Activated T-cell treated with anti-CD3 and anti-CD28 coated beads, Interleukin-2, amount 50 U/mL, for 24 hours (primary cell): ENCODE data around the gene CCDC142.

Source experiments
- DNase-seq: peaks from one replicate; pipeline ENCODE4 v3.0.0-alpha.2; 2020
- H3K27ac Mint-ChIP-seq: 2 replicates; pipeline ENCODE4 v1.8.0; 2020; ENCODE audit warnings: mild to moderate bottlenecking, mixed read lengths
- H3K27me3 Mint-ChIP-seq: 2 replicates; pipeline ENCODE4 v1.8.0; 2020; ENCODE audit warnings: mixed read lengths
- H3K36me3 Mint-ChIP-seq: 2 replicates; pipeline ENCODE4 v1.8.0; 2020; ENCODE audit warnings: low read depth, mixed read lengths
- H3K4me1 Mint-ChIP-seq: 2 replicates; pipeline ENCODE4 v1.8.0; 2020; ENCODE audit warnings: low read depth, mixed read lengths
- H3K4me3 Mint-ChIP-seq: 2 replicates; pipeline ENCODE4 v1.8.0; 2020; ENCODE audit warnings: mild to moderate bottlenecking, moderate library complexity, mixed read lengths
- H3K9me3 Mint-ChIP-seq: 2 replicates; pipeline ENCODE4 v1.8.0; 2020; ENCODE audit warnings: mixed read lengths

Gene CCDC142

GRCh38 chr2:74522516-74522915, 39.7 kb upstream of the CCDC142 start:
- peaks cover 14% of the 10 kb centered on the region for H3K4me1 Mint-ChIP-seq
- no peak overlapping the region for H3K27ac Mint-ChIP-seq
- H3K9me3 Mint-ChIP-seq, result no peaks in the 10 kb centered on the region
- H3K27me3 Mint-ChIP-seq, result peaks cover 33% of the 10 kb centered on the region
- DNase-seq, result no peak
- H3K36me3 Mint-ChIP-seq, result peaks cover 26% of the 10 kb centered on the region
- no peak overlapping the region for H3K4me3 Mint-ChIP-seq

- no peaks in the 10 kb centered on the region for H3K9me3 Mint-ChIP-seq
- no peak overlapping the region for H3K27ac Mint-ChIP-seq
- H3K36me3 Mint-ChIP-seq, result no peaks in the 10 kb centered on the region
- H3K4me1 Mint-ChIP-seq, result peaks cover 25% of the 10 kb centered on the region
- H3K4me3 Mint-ChIP-seq, result peak overlapping the region; percentile 48
- H3K27me3 Mint-ChIP-seq, result peaks cover 81% of the 10 kb centered on the region
- no peak for DNase-seq
Measured at GRCh38 chr2:74516650-74517049, 33.9 kb upstream of the CCDC142 start.

GRCh38 chr2:74515981-74516633, 33.3 kb upstream of the CCDC142 start:
- no peaks in the 10 kb centered on the region for H3K36me3 Mint-ChIP-seq
- no peaks in the 10 kb centered on the region for H3K9me3 Mint-ChIP-seq
- no peak overlapping the region for H3K27ac Mint-ChIP-seq
- peaks cover 26% of the 10 kb centered on the region for H3K4me1 Mint-ChIP-seq
- H3K4me3 Mint-ChIP-seq, result peak overlapping the region; percentile 48
- peaks cover 87% of the 10 kb centered on the region for H3K27me3 Mint-ChIP-seq
- peak; percentile 87 for DNase-seq

GRCh38 chr2:74515271-74515980, 32.6 kb upstream of the CCDC142 start:
- Mint-ChIP-seq H3K9me3 (no peaks in the 10 kb centered on the region), H3K36me3 (no peaks in the 10 kb centered on the region), H3K4me3 (peak overlapping the region; percentile 55), H3K27me3 (peaks cover 87% of the 10 kb centered on the region), H3K4me1 (peaks cover 29% of the 10 kb centered on the region), H3K27ac (peak overlapping the region; percentile 14)
- no peak for DNase-seq

GRCh38 chr2:74514368-74515270, 31.8 kb upstream of the CCDC142 start, which contains the start of gene TLX2:
Gene TLX2, plus strand, starts transcription at chr2:74514450. Its CDS starts 357 bp downstream, at chr2:74514807.
- Mint-ChIP-seq H3K27ac (peak within 1 kb of the TSS; percentile 14), H3K27me3 (peaks cover 79% of the 10 kb centered on the region), H3K4me1 (peaks cover 29% of the 10 kb centered on the region), H3K9me3 (no peaks in the 10 kb centered on the region), H3K36me3 (no peaks in the 10 kb centered on the region), H3K4me3 (peak within 1 kb of the TSS; percentile 55)
- DNase-seq, result no peak

GRCh38 chr2:74513605-74514367, 31.0 kb upstream of the CCDC142 start:
- no peaks in the 10 kb centered on the region for H3K9me3 Mint-ChIP-seq
- peaks cover 29% of the 10 kb centered on the region for H3K4me1 Mint-ChIP-seq
- peak; percentile 64 for DNase-seq
- peaks cover 71% of the 10 kb centered on the region for H3K27me3 Mint-ChIP-seq
- no peak overlapping the region for H3K27ac Mint-ChIP-seq
- H3K4me3 Mint-ChIP-seq, result peak overlapping the region; percentile 33
- no peaks in the 10 kb centered on the region for H3K36me3 Mint-ChIP-seq

GRCh38 chr2:74512744-74513604, 30.2 kb upstream of the CCDC142 start:
- Mint-ChIP-seq H3K4me1 (peaks cover 37% of the 10 kb centered on the region), H3K4me3 (no peak overlapping the region), H3K36me3 (no peaks in the 10 kb centered on the region), H3K27me3 (peaks cover 63% of the 10 kb centered on the region), H3K9me3 (no peaks in the 10 kb centered on the region), H3K27ac (no peak overlapping the region)
- no peak for DNase-seq

- H3K9me3 Mint-ChIP-seq, result no peaks in the 10 kb centered on the region
- H3K4me3 Mint-ChIP-seq, result no peak overlapping the region
- H3K27me3 Mint-ChIP-seq, result peaks cover 51% of the 10 kb centered on the region
- H3K27ac Mint-ChIP-seq, result no peak overlapping the region
- peaks cover 44% of the 10 kb centered on the region for H3K4me1 Mint-ChIP-seq
- H3K36me3 Mint-ChIP-seq, result peaks cover 14% of the 10 kb centered on the region
- DNase-seq, result no peak
Measured at GRCh38 chr2:74511104-74511989, 28.5 kb upstream of the CCDC142 start.

GRCh38 chr2:74510272-74510671, 27.5 kb upstream of the CCDC142 start:
- Mint-ChIP-seq H3K36me3 (peaks cover 23% of the 10 kb centered on the region), H3K27me3 (peaks cover 46% of the 10 kb centered on the region), H3K4me3 (no peak overlapping the region), H3K4me1 (peaks cover 45% of the 10 kb centered on the region), H3K27ac (no peak overlapping the region), H3K9me3 (no peaks in the 10 kb centered on the region)
- no peak for DNase-seq

GRCh38 chr2:74507926-74508520, 25.2 kb upstream of the CCDC142 start:
- H3K27ac Mint-ChIP-seq, result peak overlapping the region; percentile 99
- DNase-seq, result no peak
- H3K27me3 Mint-ChIP-seq, result peaks cover 55% of the 10 kb centered on the region
- H3K36me3 Mint-ChIP-seq, result peaks cover 35% of the 10 kb centered on the region
- H3K4me1 Mint-ChIP-seq, result peaks cover 53% of the 10 kb centered on the region
- no peaks in the 10 kb centered on the region for H3K9me3 Mint-ChIP-seq
- peak overlapping the region; percentile 93 for H3K4me3 Mint-ChIP-seq

GRCh38 chr2:74507145-74507925, 24.5 kb upstream of the CCDC142 start, which contains the start of gene PCGF1:
Gene PCGF1, minus strand, starts transcription at chr2:74507695. Its CDS starts 27 bp downstream, at chr2:74507668.
- no peaks in the 10 kb centered on the region for H3K9me3 Mint-ChIP-seq
- peak; percentile 99 for DNase-seq
- H3K4me1 Mint-ChIP-seq, result peaks cover 60% of the 10 kb centered on the region
- H3K4me3 Mint-ChIP-seq, result peak within 1 kb of the TSS; percentile 93
- peaks cover 55% of the 10 kb centered on the region for H3K27me3 Mint-ChIP-seq
- peaks cover 35% of the 10 kb centered on the region for H3K36me3 Mint-ChIP-seq
- peak within 1 kb of the TSS; percentile 99 for H3K27ac Mint-ChIP-seq
